Pancreas (tissue), 10 donors: ENCODE results near the gene SYNGR3. TPM values are rescaled to one million over a fixed set of nuclear protein-coding genes. Genes with fewer than 3 reads are reported as not detected.
A peak's percentile ranks its signal among the peaks of the same experiment; 100 is the strongest.

Experiments used
- ATAC-seq, 4 donors: fragments of 200-7000 bp; cut with Tn5 transposase; one replicate each; pipeline versions ENCODE4 v1.8.0 to v1.9.1; 2020; ENCODE audit warnings: mild to moderate bottlenecking in 4 of 4, moderate library complexity in 4 of 4
- DNase-seq, 6 donors: peaks; one replicate each; pipeline ENCODE4 v3.0.0-alpha.2; 2020
- FAIRE-seq: peaks from 2 replicates; lab custom pipeline; 2012; peaks lifted over from hg19 to GRCh38; lab: Jason Lieb, UNC
- H3K27ac ChIP-seq, 4 donors: fragments of 200-600 bp; sonication (generic); 1 replicate in 3 of 4; 2 replicates in 1 of 4; pipeline versions ENCODE4 v1.5.0 to v1.8.0; 2020
- H3K27me3 ChIP-seq, 4 donors: fragments of 200-600 bp; one replicate each; pipeline ENCODE4 v1.8.0; 2021
- H3K36me3 ChIP-seq, 3 donors: fragments of 200-600 bp; sonication (generic) in 1 of 3; one replicate each; pipeline versions ENCODE4 v1.5.0 to v1.8.0; 2020 to 2021
- H3K4me1 ChIP-seq, 3 donors: fragments of 200-600 bp; one replicate each; pipeline ENCODE4 v1.8.0; 2021
- H3K4me3 ChIP-seq, 4 donors: fragments of 200-600 bp; sonication (generic) in 2 of 4; one replicate each; pipeline versions ENCODE4 v1.5.0 to v1.8.0; 2020 to 2021
- H3K9me3 ChIP-seq, 4 donors: fragments of 200-600 bp; one replicate each; pipeline ENCODE4 v1.8.0; 2021
- WGBS, 2 donors: extraction: QIAGEN DNeasy Blood & Tissue Kit; methylation state at CpG; one replicate each; pipeline ENCODE4 v1.1.7; 2013; 5-methylcytosine and 5-hydroxymethylcytosine counted together
- intact Hi-C, 3 donors: fragments of 100-400 bp; cut with DNase I; formaldehyde crosslinking; loops; one replicate each; pipeline versions ENCODE4 v1.11.1 to v1.14.2; 2022
- polyA plus RNA-seq, 2 donors: library from polyadenylated mRNA; stranded (reverse); fragments of 200-250 nt; gene quantifications; one replicate each; pipeline ENCODE4 v1.2.3, GENCODE V29; 2013
- total RNA-seq, 6 donors: library from RNA; stranded (reverse); fragmentation: NEBNext Ultra II Directional in 4 of 6; extraction: Animal tissue kit (Norgen Biotek cat#: 25700) in 4 of 6; gene quantifications; one replicate each; pipeline versions ENCODE4 v1.2.1 to v1.2.4, GENCODE V29; 2021 to 2023
- TF ChIP-seq, protein P1 (sequence below), 4 donors: fragments of 200-600 bp; sonication (generic) in 3 of 4; IDR thresholded peaks; one replicate each; pipeline versions ENCODE4 v1.5.0 to v1.8.0; 2021; ENCODE audit warnings: antibody characterized with exemption in 4 of 4
- donor health status: healthy with polysubstance abuse.
- donor health status: DM: no; HTN: no; CAD: no; lungs with moderate emphysema.
- donor health status: DM: no; HTN: no; CAD: no.
- donor health status: control.
- donor health status: control.
- donor health status: Bipolar disorder and iron deficiency.
- donor health status: DM: yes; HTN: yes; CAD: no.
- donor health status: DM: no; HTN: no; CAD: no.
- donor health status: DM: no; HTN: no; CAD: no.
- donor health status: DM: yes; HTN: yes; CAD: no.

Gene SYNGR3
- total and polyA plus RNA-seq, 8 donors = 0.19 to 3.1 (median 0.61) TPM

GRCh38 chr16:1981398-1981836, 8.4 kb upstream of the SYNGR3 start, which contains the start of gene NOXO1:
Gene NOXO1 (minus strand): TSS chr16:1981469. CDS start chr16:1981179, 290 bp downstream.
- Histone ChIP-seq H3K36me3 (peaks cover 0 to 15% (median 4%) of the 10 kb centered on the region in 3 donors), H3K4me1 (peaks cover 0 to 17% (median 12%) of the 10 kb centered on the region in 3 donors), H3K9me3 (no peaks in the 10 kb centered on the region), H3K27me3 (no peaks in the 10 kb centered on the region), H3K4me3 (peak within 1 kb of the TSS in 1 of 4 donors; percentile 41), H3K27ac (peak within 1 kb of the TSS in 3 of 4 donors; percentile 8 to 32 (median 25))
- ATAC-seq = no peak
- intact Hi-C loops = no loop called here
- TF ChIP-seq, protein P1, sequence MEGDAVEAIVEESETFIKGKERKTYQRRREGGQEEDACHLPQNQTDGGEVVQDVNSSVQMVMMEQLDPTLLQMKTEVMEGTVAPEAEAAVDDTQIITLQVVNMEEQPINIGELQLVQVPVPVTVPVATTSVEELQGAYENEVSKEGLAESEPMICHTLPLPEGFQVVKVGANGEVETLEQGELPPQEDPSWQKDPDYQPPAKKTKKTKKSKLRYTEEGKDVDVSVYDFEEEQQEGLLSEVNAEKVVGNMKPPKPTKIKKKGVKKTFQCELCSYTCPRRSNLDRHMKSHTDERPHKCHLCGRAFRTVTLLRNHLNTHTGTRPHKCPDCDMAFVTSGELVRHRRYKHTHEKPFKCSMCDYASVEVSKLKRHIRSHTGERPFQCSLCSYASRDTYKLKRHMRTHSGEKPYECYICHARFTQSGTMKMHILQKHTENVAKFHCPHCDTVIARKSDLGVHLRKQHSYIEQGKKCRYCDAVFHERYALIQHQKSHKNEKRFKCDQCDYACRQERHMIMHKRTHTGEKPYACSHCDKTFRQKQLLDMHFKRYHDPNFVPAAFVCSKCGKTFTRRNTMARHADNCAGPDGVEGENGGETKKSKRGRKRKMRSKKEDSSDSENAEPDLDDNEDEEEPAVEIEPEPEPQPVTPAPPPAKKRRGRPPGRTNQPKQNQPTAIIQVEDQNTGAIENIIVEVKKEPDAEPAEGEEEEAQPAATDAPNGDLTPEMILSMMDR (IDR thresholded peaks at IDR 0.05) = no peak
- no peak for DNase-seq
- no peak for FAIRE-seq
- WGBS, 2 donors = 72 to 75% methylated on average over 6 of the region's 6 CpGs

GRCh38 chr16:1982013-1982433, 7.7 kb upstream of the SYNGR3 start:
- DNase-seq = peak in 1 of 6 donors; percentile 52
- H3K4me3 ChIP-seq = no peak overlapping the region
- no peaks in the 10 kb centered on the region for H3K27me3 ChIP-seq
- peak overlapping the region in 3 of 4 donors; percentile 8 to 32 (median 25) for H3K27ac ChIP-seq
- WGBS, 2 donors = 39 to 45% methylated on average over 5 of the region's 5 CpGs
- no peak for FAIRE-seq
- TF ChIP-seq, protein P1 (IDR thresholded peaks at IDR 0.05) = no peak
- intact Hi-C loops = no loop called here
- H3K4me1 ChIP-seq = peaks cover 0 to 17% (median 12%) of the 10 kb centered on the region in 3 donors
- H3K36me3 ChIP-seq = peaks cover 0 to 13% (median 0%) of the 10 kb centered on the region in 3 donors
- no peaks in the 10 kb centered on the region for H3K9me3 ChIP-seq
- ATAC-seq = no peak

DNA sequence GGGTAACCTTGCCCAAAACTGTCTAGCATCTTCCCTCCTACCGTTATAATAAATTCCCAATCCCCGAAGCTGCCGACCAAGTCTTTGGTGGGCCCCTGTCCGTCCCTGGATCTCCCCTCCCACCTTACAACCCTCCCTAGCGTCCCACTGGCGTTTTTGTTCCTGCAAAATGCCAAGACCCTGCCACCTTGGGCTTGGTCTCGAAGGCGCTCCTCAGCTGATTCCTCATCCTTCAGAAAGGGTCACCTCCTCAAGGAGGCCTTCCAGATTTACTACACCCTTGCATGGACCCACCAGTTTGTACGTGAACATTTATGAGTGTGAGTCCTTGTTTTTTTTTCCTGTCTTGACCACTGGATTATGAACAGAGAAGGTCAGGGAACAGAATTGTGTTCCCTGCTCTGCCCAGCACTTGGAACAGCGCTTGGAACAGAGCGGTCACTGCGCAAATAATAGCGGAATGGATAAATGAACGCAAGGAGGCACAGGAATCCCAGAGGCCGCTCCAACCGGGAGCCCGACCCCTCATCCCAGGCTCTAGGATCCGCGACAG, 6.7 kb upstream of the SYNGR3 start:
- Histone ChIP-seq H3K4me1 (peaks cover 0 to 17% (median 12%) of the 10 kb centered on the region in 3 donors), H3K27ac (peak overlapping the region in 3 of 4 donors; percentile 47 to 78 (median 68)), H3K4me3 (peak overlapping the region in 3 of 4 donors; percentile 84 to 95 (median 93)), H3K27me3 (no peaks in the 10 kb centered on the region), H3K9me3 (no peaks in the 10 kb centered on the region), H3K36me3 (peaks cover 0 to 3% (median 0%) of the 10 kb centered on the region in 3 donors)
- WGBS, 2 donors = 29 to 36% methylated on average over 19 of the region's 19 CpGs
- FAIRE-seq = no peak
- intact Hi-C loops = no loop called here
- ATAC-seq = no peak
- TF ChIP-seq, protein P1 (IDR thresholded peaks at IDR 0.05) = no peak
- DNase-seq = peak in 1 of 6 donors; percentile 39

DNA sequence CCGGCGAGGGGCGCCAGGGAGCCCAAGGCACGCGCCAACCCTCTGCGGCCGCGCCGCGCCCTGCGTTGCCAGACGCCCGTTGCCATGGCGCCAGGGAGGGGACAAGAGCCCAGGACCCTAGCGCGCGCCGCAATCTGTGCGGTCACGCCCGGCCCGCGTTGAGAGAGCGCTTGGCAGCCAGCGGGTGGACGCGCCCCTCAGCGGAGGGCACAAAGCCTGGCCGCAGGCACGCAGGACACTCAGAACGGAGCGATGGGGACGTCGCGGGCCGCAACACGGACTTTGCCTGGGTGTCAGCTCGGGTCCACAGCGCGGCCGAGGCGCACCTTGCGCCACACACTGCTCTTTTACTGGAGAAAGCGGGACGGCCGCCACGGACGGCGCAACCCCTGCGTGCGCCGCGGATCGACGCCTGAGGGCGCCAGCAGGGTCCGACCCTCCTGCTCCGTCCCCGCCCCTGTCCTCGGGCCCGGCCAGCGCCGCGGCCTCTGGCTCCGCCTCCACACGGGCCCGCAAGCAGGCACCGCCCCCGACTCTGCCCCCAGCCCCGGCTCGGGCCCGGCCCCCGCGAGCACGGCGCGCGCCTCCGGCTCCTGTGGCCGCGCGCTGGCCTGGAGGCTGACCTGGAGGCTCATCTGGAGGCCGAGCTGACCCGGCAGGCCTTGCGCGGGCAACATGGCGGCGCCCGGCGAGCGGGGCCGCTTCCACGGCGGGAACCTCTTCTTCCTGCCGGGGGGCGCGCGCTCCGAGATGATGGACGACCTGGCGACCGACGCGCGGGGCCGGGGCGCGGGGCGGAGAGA, 6.0 kb upstream of the SYNGR3 start, which contains the start of gene GFER:
GFER (plus strand) TSS at position 650 of the 803 bp plus-strand sequence; CDS start at position 676, 26 bp downstream.
- peak; percentile 81 to 90 (median 84) for ATAC-seq
- no peaks in the 10 kb centered on the region for H3K9me3 ChIP-seq
- WGBS, 2 donors = 0 to 1% methylated on average over 82 to 109 of the region's 109 CpGs
- peaks cover 0 to 3% (median 0%) of the 10 kb centered on the region in 3 donors for H3K36me3 ChIP-seq
- H3K4me3 ChIP-seq = peak within 1 kb of the TSS; percentile 84 to 95 (median 94)
- no peaks in the 10 kb centered on the region for H3K27me3 ChIP-seq
- DNase-seq = peak; percentile 89 to 96 (median 94)
- intact Hi-C loops = no loop called here
- TF ChIP-seq, protein P1 (IDR thresholded peaks at IDR 0.05) = peak in 1 of 4 donors; percentile 17
- H3K27ac ChIP-seq = peak within 1 kb of the TSS; percentile 47 to 78 (median 69)
- peaks cover under 1 to 17% (median 12%) of the 10 kb centered on the region in 3 donors for H3K4me1 ChIP-seq
- no peak for FAIRE-seq
